Right kidney (tissue), 1 donor: ENCODE measurements around the gene DGKI.

Experiments used
- DNase-seq: peaks from one replicate; pipeline ENCODE4 v3.0.0-alpha.2; 2016

The DGKI gene

DNA sequence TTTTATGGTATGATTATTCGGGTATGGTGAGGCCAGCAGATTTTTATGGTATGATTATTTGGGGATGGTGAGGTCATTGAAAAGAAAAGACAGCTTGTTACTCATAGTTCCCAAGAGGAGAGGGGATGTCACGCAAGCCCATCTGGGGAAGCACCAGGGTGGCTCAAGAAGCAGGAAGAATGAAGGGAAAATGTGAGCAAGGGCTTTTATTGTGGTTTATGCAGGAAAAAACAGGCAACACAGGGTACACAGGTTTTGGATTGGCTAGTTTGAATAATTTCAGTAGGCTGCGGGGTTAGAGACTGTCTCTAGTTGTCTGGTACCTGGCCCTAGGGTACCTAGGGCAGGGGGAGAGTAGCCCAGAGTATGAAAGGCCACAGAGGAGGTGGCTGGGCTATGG is 26.8 kb upstream of the DGKI start:
- no peak for DNase-seq

DNA sequence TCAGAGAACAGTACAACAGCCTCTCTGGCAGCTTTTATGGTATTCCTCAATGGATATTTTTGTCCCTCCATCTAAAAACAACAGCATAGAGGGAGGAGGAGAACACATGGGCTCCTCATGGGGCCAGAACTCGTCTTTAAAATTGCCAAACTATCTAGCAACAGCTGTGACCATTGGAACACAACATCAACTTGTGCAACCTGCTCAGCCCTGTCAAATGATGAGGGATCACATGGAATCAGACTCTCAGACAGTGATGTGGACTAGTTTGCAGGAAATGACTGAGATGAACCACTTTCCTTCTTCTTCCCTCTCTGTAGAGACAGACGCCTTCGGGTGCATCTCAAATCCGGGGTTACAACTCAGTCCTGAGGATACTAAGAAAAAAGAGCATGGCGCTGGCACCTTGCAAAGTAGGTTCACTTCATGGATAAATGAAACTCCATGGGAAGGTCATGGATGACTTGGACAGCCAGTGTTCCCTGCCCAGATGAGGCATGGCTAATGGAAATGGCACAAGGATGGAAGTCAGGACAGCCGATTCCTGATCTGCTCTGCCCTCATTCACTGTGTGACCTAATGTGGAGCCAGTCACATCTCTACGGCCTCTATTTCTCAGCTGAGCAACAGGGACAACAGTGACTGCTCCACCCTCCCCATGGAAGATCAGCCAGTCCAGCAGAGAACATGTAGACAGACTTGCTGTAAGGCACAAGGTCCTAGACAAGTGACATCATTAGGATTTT is 24.6 kb upstream of the DGKI start:
- no peak for DNase-seq

DNA sequence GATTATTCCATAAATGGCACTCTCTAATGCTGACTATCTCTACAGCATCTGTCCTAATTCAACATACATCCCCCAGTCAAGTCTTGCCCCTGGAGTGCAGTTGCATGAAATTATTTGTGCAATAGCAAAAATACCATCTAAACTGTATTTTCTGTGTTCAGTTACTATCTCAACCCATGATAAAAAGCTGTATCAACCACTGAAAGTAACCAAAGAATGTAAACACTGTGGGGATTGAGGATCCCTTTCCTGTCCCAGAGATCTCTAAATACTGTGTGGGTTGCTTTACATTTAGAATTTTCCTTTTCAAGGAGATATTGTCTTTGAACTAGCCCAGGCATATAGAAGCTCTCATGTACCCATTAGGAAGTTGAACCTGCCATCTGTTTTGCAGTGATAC is 23.9 kb upstream of the DGKI start:
- no peak for DNase-seq

DNA sequence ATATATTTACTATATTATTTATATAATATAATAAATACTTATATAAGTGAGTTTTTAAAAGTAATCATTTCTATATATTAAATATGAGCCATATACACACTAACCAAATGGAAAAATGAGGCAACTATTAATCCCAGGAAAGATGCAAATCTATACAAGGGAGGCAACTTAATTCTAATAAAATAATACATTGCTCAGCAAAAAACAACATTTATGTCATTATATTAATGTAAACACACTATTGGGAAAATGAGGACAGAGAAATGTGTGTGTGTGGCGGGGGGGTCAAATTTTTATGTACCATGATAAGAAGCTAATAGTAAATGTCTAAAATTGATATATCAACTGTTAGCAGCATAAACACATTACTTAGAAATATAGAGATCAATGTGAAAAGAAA is 23.3 kb upstream of the DGKI start:
- no peak for DNase-seq

DNA sequence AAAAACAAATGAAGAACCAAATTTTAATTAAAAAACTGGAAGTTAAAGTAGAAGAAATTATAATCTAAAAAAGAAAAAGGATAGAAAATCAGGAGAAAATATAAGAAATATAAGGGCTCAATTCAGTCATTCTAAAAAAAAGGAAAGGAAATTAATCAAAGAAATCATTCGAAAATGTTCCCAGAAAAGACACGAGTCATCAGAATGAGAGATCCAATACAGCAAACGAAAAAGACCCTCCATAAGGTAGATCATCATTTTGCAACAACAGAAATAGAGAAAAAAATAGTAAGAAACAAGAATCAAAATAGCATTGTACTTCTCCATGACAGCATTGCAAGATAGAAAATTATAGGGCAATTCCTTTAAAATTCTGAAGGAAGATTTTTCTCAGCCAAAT is 22.5 kb upstream of the DGKI start:
- no peak for DNase-seq

DNA sequence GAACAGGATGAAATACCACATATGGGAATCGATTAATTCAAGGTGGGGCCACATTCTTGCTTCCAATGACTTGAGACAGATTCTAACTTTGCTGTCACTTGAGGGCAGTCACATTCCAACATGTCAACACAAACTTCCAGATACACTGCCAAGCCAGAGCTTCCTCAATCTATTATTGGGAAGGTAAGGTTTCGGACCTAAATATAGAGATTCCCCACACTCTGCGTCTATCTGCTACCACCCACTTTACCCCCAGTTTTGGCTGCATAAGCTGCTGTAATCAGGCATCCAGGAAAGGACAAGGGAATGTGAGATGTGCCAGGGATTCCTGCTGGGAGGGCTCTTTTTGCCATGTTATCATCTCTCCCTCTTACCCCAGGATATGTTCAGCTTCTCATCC is 20.5 kb upstream of the DGKI start:
- no peak for DNase-seq

DNA sequence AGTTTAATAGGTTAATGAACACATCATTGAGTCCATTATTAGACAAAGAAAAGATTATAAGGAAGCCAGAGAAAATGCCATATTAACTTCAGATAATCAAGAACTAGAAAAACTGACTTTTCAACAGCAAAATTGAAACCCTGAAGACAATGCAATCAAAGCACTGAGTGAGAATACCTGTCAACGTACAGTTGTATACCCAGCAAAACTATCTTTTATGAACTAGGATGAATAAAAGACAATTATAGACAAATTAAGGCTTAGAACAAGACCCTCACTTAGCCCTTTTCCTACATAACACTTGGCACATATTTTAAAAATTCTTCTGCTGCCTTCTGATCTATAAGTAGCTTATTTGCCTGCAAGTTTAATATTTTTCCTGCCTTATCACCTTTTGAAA is 19.0 kb upstream of the DGKI start:
- DNase-seq: no peak

DNA sequence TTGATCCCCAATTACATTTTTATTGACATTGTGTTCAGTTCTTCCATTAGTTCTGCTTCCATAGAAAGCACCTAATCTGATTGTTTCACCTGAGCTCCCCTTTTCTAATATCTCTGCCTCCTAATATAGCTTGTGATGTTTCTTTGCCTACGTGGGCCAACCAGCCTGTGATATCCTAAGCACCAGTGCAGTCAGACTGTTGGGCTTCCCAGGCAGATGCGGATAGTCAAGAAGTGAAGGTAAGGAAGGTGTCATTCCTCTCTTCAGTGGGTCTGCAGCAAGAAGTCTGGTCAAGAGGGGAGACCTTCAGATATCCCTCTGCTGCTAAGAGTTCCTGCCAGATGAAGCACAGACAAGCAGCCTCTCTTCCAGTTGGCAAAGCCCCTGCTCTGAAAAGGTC is 16.2 kb upstream of the DGKI start:
- DNase-seq: no peak

DNA sequence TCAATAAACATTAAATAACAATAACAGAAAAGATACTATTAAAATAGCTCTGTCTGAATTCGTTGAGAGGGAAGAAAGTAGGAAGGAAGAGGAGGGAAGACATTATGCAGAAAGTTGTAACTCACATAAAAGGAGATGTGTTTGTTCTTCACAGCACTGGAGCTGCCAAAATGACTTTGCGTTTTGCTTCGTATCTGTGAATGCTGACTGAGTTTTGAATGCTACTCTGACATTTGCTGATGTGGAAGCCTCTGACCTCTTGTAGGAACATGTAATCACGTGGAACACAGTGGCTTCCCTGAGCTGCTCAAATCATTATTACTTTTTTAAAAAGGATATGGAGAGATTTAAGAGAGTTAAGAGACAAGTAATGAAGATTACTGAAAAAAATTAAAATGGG is 15.6 kb upstream of the DGKI start:
- DNase-seq: no peak

DNA sequence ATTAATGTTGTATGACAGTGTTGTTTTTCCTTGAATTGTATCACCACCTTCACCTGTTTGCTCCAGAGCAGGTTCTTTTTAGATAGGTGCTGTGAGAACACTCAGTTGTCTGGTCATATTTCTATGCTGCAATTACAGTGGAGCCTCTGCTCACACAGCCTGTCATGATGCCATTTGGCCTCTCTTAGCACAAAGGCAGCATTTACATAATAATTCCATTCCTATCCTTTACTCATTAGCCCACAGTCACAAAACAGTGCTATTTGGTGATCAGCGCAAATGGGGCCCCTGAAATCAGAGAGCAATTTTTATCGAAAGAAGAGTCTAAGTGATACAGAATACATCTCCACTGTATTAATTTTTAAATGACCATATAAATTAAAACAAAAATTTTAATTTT is 13.8 kb upstream of the DGKI start:
- no peak for DNase-seq

DNA sequence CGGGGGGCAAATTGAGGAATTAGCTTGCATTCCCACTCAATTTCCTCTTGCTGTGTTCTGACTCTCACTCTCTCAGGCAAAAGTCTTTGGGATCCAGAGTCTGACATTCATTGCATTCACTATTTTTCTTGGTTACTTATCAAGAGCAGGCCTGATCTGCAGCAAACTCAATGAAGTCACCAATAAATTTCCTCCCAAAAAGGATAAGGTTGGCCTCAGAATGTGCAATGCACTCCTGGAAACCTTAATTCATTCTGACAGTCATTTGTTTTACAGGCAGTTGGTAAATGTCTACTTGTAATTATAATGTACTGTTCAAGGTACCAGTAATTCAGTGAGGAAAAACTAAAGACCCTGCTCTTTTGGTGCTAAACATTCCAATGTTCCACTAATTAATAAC is 6.3 kb upstream of the DGKI start:
- no peak for DNase-seq

DNA sequence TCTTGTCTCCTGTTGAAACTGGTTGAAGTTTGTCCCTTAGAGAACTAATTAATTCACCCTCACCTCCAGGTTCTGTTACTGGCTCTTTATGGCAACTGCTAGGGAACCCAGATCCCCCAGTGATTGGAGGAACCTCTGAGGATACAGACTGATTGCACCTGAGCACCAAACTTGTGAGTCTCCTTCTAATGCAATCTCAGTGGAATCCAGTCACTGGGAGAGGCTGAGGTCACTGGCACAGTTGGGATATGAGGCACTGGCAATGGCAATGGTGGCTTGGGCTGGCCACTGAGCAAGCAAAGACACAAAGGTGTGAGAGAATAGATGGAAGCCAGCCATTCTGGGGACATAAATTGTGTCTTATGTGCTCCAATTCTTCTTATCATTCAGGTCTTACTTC is 5.3 kb upstream of the DGKI start:
- DNase-seq: no peak

DNA sequence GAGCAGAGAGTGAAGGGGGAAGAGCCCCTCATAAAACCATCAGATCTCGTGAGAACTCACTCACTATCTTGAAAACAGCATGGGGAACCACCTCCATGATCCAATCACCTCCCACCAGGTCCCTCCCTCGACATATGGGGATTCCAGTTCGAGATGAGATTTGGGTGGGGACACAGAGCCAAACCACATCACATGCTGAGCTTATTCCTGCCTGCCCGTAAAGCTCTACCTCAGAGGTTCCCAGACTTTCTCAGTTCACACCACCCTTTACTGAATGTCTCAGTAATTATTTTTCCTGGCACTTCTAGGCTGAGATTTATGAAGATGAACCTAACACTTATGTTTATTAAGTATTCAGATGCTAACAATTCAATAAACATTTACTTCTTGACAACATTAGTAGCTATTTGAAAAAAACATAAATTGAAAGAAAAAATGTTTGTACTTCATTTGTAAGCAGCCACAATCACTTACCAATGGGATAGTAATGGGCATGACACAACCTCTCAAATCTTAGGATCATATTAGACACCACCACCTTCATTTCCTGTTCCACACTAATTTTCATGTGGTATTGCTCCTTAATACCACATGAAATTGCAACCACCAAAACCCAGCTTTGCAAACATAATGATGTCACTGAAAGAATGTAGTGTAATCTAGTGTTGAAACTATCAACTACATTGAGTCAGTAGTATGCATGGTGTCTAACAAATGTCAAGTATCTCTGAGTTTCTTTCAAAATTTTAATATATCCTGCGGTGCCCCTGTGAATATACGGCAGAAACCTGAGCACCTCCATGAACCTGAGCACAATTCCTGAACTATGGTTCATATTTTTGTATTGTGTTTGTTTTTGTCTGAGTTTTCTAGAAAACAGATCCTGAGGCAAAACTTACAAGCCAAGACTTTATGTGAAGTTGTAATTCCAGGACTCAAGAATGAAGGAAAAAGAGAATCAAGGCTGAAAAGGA is 4.5 kb upstream of the DGKI start:
- DNase-seq: no peak

DNA sequence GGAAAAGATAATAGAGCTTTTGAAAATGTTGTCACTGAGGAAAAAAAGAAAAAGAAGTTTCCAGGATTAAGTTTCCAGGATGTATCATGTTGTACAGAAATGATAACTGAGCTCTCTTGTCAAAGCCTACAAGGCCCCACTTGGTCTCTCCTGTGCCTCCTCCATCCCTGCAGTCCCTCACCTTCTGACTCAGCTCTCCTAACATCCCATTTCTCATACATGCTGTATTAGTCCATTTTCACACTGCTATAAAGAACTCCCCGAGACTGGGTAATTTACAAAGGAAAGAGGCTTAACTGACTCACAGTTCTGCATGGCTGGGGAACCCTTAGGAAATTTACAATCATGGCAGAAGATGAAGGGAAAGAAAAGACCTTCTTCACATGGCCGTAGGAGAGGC is 3.8 kb upstream of the DGKI start:
- DNase-seq: no peak

DNA sequence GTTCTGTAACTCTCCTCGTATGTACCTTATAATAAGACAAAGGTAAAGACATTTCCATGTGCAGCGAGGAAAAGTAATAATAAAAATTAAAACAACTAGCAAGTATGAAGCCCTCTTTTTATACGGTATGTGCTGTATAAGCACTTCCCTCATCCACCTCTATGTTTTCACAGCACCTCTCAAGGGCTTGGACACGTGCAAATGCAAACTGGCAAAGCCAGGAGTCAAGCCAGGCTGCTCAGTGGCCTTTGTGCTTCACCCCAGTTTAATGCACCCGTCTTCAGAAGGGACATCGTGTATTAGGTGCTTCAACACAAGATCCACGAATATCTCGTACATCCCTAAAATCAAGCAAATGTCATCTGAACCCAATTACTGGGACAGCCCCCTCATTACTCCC is 1.3 kb upstream of the DGKI start:
- no peak for DNase-seq

DNA sequence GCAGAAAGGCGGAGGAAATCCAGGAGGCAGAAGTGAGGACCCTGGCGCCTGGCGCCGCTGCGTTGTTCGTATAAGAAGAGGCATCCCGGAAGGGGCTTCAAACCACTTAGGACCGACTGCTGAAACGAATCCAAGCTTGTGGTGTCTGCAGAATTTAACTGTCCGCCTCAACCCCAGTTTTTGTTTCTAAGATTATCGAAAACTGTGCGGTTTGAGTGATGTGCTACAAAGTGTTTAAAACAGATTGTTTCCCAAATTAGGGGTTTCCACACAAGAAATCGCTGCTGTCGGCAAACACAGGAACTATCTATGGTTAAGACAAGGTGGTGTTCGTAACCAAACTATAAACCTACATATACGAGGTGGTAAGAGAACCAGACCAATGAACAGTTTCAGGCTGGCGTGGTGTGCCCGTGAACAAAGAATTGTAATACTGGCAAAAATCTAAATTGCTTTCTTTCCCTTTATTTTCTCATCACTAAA is 835 bp upstream of the DGKI start:
- no peak for DNase-seq

DNA sequence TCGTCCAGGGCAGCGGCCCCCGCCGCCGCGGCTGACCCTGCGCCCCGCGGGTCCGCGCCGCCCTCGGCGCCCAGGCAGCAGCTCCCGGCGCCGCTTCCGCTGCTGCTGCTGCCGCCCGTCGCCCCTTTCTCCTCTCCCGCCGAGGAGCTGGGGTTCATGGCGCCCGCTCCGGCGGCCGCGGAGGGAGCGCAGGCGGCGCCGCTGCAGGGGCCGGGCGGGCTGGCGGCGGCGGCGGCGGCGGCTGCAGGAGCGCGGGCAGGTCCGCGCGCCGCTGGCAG is 286 bp downstream of the DGKI start:
- DNase-seq: no peak

DNA sequence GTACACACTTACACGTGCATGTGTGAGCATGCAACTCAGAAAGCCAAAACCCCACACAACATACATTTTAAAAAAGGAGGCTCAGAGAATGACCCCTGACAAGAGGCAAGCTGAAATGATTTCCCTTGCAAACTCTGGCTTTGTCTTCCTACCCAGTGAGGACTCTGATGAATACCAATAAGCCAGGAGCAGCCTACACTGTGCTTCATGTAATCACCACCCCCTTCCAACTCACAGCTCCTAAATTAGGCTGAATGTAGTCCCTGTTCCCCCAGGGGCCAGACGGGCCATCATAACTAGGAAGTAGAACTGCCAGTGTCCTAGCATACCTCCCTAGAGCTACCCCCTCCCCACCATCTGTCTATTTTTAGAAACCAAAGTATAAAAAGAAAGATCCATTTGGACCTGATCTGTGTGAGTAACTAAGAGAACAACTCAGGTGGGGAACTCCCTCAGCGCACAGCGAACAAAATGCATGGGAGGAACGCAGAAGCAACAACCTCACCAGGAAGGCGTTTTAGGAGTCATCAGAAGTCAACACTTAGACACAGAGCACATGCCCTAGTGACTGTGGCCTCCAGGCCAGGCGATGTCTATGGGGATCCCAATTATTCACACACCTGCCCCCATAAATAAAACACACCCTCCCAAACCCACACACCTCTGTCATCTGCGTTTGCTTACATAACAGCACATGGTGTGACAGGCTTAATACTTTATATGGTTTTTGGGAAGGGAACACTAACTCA is 1.9 kb downstream of the DGKI start:
- no peak for DNase-seq

DNA sequence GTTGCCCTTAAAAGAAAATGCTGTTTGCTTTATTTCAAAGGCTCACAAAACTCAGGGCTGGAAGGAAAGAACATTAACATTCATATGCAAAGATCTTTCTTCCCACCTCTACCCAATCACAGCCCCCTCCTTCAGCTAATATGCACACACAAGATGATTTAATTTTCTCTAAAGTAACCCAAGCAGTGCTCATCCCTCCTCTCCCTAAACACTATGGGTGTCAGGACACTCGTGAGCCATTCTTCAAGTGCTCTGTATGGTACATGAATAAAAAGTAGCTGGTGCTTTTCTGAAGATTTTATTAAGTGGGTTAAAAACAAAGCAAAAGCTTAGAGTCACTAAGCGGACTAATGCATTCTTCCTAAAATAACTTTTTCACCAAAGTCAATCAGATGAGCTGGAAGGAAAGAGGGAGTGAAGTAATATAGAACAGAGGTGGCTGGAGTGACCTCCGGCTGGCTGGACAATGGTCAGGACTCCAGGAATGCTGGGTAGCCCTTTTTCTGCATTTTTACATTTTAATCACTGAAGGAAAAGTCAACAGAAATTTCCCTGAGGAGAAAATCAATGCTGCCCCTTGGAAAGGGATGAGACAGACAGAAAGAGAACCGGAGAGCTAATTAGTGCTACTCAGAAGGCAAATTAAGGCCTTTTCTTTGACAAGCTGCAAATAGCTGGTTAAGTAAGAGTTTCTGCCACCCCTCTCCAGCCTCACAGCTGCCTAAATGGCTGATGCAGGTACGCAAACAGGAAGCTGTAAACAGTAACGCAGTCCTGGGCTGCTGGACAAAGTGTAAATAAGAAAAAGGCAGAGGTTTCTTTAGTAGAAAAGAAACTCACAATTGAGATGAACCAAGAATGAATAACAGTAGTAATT is 6.6 kb downstream of the DGKI start:
- DNase-seq: no peak

DNA sequence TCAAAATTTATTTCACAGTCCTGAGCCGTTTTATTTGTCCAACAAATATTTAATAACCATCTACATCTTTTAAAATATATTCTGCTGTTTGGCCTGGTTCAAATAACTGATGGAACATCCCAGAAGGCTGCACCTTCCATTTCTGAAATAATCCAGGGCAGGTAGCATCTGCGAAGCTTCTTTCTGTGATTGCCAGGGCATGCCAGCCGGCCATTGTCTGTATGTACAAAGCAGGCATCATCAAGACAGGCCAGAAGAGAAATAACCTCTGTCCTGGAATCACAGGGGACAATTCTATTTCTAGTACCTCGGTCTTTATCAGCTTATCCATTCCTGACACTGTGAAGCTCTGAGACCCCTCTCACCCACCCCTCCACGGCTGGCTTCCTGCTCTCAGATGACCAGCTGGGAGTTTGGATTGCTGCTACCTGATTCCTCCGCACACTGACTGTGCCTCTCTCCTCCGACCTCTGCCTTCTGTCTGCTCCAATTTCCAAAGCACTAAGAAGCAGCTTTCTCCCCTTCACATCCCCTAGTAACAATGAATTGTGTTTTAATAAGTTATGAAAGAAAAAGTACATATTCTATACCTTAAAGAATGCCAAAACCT is 8.0 kb downstream of the DGKI start:
- no peak for DNase-seq

DNA sequence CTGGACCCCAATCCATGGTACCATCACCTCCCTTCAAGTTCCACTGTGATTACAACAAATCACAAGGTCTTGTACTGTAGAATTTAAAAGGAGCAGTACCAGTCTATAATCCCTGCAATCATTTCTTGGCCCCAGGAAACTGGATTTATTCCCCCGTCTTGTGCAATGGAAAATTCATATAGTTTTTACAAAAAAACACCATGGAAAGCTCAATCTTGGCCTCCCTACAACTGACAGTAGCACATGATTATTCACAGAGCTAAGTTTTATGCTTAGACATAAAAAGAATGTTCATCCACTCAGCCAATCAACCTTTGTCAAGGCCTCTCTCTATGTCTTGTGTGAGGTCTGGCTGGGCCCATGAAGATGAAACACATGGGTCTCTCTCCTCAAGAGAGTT is 10.2 kb downstream of the DGKI start:
- no peak for DNase-seq

DNA sequence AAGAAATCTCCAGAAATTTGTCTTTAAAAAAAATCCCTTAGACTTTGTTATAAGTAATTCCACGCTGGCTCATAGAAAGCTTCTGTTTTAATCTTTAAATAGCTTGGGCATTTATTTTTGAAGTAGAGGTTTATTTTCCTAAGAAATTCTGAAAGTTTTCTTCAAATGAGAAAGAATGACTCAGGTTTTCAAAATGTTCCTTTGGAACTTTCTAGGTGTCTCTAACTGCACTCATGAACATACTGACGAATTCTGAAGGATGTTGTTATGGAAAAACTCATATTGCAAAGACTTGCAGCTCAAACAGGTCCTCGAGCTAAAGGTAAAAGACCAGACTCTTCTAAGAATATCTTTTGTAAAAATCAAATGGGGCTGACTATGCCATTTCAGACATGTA is 10.7 kb downstream of the DGKI start:
- DNase-seq: no peak
